ENCODE measurements around the gene TMEM37.

TMEM37 gene

DNA sequence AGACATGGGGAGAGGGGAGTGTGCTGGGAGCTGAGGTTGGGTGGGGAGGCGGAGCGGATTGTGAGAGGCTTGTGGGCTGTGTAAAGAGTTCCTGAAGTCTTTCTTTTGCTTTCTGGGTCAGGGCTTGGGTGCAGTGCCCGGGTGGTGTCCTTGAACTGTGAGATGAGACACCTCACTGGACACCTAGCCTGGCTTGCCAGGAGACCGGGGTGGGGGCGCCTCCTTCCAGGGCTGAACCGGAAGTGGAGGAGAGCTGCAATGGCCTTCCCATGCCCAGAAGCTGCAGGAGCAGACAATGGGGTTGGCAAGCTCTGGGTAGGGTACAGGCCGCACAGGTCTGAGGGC is 4.3 kb downstream of the TMEM37 start:
- FAIRE-seq (no peak), DNase-seq (ENCODE audit: insufficient read length) (no peak)
- TF ChIP-seq POLR2AphosphoS5 (IDR thresholded peaks at IDR 0.05; ENCODE audit: low read depth, low read length) (no peak), TAF1 (IDR thresholded peaks at IDR 0.05; ENCODE audit: borderline replicate concordance, low read depth, low read length) (no peak), POLR2A (IDR thresholded peaks at IDR 0.05; ENCODE audit: low read depth, low read length) (no peak)

DNA sequence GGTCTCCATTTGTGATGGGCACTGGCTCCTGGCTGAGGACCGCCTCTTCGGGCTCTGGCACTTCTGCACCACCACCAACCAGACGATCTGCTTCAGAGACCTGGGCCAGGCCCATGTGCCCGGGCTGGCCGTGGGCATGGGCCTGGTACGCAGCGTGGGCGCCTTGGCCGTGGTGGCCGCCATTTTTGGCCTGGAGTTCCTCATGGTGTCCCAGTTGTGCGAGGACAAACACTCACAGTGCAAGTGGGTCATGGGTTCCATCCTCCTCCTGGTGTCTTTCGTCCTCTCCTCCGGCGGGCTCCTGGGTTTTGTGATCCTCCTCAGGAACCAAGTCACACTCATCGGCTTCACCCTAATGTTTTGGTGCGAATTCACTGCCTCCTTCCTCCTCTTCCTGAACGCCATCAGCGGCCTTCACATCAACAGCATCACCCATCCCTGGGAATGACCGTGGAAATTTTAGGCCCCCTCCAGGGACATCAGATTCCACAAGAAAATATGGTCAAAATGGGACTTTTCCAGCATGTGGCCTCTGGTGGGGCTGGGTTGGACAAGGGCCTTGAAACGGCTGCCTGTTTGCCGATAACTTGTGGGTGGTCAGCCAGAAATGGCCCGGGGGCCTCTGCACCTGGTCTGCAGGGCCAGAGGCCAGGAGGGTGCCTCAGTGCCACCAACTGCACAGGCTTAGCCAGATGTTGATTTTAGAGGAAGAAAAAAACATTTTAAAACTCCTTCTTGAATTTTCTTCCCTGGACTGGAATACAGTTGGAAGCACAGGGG is 5.5 kb downstream of the TMEM37 start:
- DNase-seq (ENCODE audit: insufficient read length) (no peak), FAIRE-seq (no peak)

DNA sequence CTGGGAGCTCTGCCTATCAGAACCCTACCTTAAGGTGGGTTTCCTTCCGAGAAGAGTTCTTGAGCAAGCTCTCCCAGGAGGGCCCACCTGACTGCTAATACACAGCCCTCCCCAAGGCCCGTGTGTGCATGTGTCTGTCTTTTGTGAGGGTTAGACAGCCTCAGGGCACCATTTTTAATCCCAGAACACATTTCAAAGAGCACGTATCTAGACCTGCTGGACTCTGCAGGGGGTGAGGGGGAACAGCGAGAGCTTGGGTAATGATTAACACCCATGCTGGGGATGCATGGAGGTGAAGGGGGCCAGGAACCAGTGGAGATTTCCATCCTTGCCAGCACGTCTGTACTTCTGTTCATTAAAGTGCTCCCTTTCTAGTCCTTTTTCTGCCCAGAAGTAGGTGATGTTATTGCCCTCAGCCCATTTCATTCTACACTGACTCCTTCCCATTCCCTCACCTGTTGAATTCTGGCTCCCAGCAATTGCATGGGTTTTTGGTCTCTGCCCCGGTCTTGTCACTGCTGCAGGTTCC is 6.5 kb downstream of the TMEM37 start:
- DNase-seq (ENCODE audit: insufficient read length) (no peak), FAIRE-seq (no peak)
- TF ChIP-seq POLR2AphosphoS5 (IDR thresholded peaks at IDR 0.05; ENCODE audit: low read depth, low read length): no peak

More for the DNA sequence above, 5.5 kb downstream of the TMEM37 start:
- TF ChIP-seq POLR2AphosphoS5 (IDR thresholded peaks at IDR 0.05; ENCODE audit: low read depth, low read length) (no peak), POLR2A (IDR thresholded peaks at IDR 0.05; ENCODE audit: low read depth, low read length) (no peak), TAF1 (IDR thresholded peaks at IDR 0.05; ENCODE audit: borderline replicate concordance, low read depth, low read length) (no peak)

DNA sequence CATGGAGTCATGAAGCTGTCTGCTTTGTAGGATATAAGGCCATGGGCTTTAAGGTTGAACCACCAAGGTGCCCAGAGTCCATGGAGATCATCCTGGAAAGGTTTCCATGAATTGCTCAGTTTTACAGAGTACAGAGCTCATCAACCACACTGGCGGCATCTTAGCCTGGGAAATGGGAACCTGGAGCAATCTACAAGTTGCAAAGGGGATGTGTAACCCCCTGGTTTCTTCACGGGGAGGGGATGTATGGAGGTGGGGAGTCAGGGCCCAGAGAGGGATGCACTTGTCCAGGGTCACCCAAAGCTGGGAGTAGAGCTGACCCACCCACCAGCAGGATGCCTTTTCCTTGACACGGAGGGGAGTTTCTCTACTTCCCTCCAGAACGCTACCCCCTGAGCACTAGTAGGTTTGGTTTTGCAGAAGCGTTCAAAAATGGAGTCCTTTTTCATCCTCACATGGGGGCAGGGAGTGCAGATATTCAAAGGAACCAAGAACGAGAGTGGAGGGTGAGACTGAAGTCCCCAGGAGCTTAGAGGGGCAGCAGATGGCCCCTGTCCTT is 7.2 kb downstream of the TMEM37 start:
- FAIRE-seq (no peak), DNase-seq (ENCODE audit: insufficient read length) (no peak)
- TF ChIP-seq POLR2AphosphoS5 (IDR thresholded peaks at IDR 0.05; ENCODE audit: low read depth, low read length) (no peak), POLR2A (IDR thresholded peaks at IDR 0.05; ENCODE audit: low read depth, low read length) (no peak), TAF1 (IDR thresholded peaks at IDR 0.05; ENCODE audit: borderline replicate concordance, low read depth, low read length) (no peak)

DNA sequence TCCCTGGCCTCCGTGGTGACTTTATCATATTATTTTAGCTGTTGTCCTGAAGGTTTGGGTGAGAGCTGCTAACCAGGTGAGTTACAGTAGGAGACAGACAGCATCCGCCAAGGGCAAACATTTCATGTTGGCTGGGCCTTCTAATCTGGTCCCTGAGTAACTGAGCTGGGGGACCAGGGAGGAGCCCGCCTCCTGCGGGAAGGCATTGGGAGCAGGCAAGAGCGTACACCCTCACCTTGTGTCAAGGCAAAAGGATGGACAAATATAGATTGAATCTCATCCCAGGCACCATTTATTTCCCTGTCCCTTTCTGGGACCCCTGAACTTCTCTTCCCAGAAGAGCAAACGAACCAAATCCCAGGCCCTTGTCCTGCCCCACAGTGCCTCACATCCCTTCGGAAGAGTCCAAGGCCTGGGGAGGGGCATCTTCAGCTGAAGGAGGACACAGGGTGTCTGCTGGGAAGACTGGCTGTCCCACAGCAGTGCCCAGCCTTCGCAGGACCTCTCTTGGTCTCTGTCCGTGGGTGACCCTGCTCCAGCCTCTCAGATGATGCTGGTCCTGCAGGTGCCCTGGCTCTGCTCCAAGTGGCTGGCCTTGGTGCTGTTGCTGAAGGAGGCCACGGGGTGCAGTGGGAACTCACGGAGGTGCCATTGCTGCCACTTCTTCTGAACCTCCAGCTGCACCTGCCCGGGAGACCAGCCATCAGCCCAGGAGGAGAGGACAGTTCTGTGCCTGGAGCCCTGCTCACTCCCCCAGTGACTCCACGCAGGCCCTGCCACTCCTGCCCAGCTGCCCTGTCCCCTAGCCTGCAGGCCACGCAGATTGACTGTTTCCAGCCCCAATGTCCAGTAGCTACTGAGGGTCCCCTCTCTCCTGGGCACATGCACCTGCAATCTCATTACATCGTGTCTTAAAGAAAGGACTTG is 8.2 kb downstream of the TMEM37 start:
- no peak for DNase-seq (ENCODE audit: insufficient read length)
- no peak for FAIRE-seq
- no peak for TF ChIP-seq POLR2AphosphoS5 (IDR thresholded peaks at IDR 0.05; ENCODE audit: low read depth, low read length)
- TF ChIP-seq TAF1 (IDR thresholded peaks at IDR 0.05; ENCODE audit: borderline replicate concordance, low read depth, low read length): no peak
- TF ChIP-seq POLR2A (IDR thresholded peaks at IDR 0.05; ENCODE audit: low read depth, low read length): no peak

DNA sequence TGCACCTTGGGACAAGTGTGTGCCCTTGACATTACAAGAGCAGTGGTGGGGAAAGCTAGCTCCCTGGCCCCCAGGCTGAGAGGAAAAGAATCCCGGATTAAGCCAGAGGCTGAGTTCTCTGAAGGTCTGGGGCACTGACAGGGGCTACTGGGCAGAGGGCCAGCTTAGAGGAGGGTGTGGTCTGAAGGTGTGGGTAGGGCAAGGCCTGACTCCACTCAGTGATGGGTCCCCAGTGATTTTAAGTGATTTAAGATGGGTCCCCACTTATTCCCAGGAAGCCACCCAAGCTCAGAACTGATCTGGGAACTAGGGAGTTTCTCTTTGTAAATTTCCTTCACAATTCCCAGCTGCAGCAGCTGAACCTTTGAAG is 8.8 kb downstream of the TMEM37 start:
- FAIRE-seq: no peak
- TF ChIP-seq TAF1 (IDR thresholded peaks at IDR 0.05; ENCODE audit: borderline replicate concordance, low read depth, low read length) (no peak), POLR2A (IDR thresholded peaks at IDR 0.05; ENCODE audit: low read depth, low read length) (no peak), POLR2AphosphoS5 (IDR thresholded peaks at IDR 0.05; ENCODE audit: low read depth, low read length) (no peak)

DNA sequence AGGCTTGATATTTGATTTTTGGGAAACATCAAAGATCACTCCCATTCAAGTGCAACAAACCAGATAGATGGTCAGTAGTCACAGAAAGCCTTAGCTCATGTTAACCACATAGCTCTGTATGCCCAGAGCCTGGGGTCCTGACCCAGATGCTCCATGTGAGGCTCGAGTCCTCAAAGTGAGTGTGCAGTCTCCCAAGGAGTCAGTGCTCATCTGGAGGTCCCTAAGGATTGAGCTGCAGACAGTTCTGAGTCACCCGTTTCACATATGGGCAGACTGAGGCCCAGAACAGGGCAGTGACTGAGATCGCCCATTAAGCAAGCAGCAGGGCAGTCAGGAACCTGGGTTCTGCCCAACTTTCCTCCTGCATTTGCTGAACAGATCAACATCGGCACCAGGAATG is 9.2 kb downstream of the TMEM37 start:
- FAIRE-seq: no peak
- TF ChIP-seq POLR2A (IDR thresholded peaks at IDR 0.05; ENCODE audit: low read depth, low read length) (no peak), TAF1 (IDR thresholded peaks at IDR 0.05; ENCODE audit: borderline replicate concordance, low read depth, low read length) (no peak), POLR2AphosphoS5 (IDR thresholded peaks at IDR 0.05; ENCODE audit: low read depth, low read length) (no peak)
- DNase-seq (ENCODE audit: insufficient read length): no peak

More for the DNA sequence above, 8.8 kb downstream of the TMEM37 start:
- DNase-seq (ENCODE audit: insufficient read length): no peak

DNA sequence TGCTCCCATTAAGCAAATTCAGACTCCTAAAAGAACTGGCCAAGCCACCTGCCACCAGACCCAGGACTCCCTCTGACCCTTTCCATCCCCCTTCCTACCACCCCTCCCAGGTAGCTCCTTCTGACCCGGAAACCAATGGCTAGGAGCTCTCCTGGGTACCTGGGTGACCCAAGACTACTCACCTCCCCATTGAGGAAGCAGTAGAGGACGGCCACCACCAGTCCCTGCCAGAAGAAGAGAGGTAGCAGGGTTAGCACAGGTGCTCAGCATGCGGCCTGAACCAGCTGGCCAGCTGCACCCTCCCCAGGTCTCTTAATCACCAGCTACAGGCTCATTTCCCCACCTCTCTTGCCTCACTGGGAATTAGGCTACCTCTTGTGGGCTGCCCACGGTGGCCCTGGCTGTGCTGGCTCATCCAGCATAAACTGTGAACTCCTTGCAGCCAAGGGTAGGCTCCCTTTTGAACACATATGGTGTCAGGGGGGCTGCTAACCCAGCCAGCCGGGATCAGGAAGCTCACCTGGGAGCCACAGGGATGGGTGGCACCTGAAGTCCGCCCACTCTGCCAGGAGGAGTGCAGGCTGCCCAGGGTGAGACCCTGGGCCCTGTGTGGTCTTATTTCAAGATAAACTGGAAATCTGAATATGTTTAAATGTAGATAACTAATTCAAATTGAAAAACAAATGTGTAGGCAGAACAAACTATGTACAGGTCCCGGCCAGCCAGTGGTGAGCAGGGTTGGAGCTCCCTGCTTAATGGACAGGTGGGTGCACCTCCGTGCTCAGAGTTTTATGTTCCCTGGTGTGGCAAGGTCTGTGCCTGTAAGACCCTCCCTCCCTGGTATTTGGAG is 9.9 kb downstream of the TMEM37 start:
- no peak for TF ChIP-seq POLR2A (IDR thresholded peaks at IDR 0.05; ENCODE audit: low read depth, low read length)
- no peak for TF ChIP-seq TAF1 (IDR thresholded peaks at IDR 0.05; ENCODE audit: borderline replicate concordance, low read depth, low read length)
- no peak for TF ChIP-seq POLR2AphosphoS5 (IDR thresholded peaks at IDR 0.05; ENCODE audit: low read depth, low read length)
- DNase-seq (ENCODE audit: insufficient read length) (no peak), FAIRE-seq (no peak)

DNA sequence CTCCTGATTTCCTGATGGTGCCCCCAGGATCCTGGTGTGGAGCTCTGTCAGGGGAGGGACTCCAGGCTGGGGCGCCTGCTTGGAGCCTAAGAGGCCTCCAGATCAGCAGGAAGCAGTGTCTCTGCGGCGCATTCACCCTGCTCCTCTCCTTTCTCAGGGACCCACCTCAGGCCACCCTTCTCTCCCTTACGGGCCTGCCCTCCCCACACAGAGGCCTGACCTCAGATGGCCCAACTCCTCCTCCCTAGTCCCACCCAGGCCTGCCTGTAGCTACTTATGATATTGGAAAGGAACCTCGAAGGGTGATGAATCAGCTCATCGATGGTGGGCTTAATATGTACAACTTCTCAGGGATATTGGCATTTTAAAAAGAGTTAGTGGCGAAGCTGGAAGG is 10.6 kb downstream of the TMEM37 start:
- no peak for DNase-seq (ENCODE audit: insufficient read length)
- TF ChIP-seq POLR2A (IDR thresholded peaks at IDR 0.05; ENCODE audit: low read depth, low read length) (no peak), POLR2AphosphoS5 (IDR thresholded peaks at IDR 0.05; ENCODE audit: low read depth, low read length) (no peak), TAF1 (IDR thresholded peaks at IDR 0.05; ENCODE audit: borderline replicate concordance, low read depth, low read length) (no peak)
- no peak for FAIRE-seq

DNA sequence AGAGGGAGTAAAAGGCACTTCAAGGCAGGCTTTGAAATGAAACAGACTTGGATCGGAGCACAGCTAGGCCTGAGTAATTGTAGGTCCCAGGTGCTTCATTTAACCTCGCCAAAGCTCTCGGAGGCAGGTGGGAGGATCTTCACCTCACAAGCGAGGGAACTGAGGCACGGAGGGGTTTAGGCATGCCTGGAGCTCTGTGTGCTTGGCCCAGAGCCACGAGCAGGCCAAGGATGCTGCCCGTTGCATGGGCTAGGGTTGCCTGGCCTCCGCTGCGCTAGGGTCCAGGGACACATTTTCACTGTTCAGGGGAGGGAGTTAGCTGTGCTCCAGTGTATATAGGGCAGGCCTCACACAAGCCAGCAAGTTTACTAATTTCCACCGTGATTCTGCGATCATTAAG is 11.2 kb downstream of the TMEM37 start:
- FAIRE-seq: no peak
- DNase-seq (ENCODE audit: insufficient read length): no peak
- no peak for TF ChIP-seq POLR2AphosphoS5 (IDR thresholded peaks at IDR 0.05; ENCODE audit: low read depth, low read length)
- TF ChIP-seq TAF1 (IDR thresholded peaks at IDR 0.05; ENCODE audit: borderline replicate concordance, low read depth, low read length): no peak
- TF ChIP-seq POLR2A (IDR thresholded peaks at IDR 0.05; ENCODE audit: low read depth, low read length): no peak

DNA sequence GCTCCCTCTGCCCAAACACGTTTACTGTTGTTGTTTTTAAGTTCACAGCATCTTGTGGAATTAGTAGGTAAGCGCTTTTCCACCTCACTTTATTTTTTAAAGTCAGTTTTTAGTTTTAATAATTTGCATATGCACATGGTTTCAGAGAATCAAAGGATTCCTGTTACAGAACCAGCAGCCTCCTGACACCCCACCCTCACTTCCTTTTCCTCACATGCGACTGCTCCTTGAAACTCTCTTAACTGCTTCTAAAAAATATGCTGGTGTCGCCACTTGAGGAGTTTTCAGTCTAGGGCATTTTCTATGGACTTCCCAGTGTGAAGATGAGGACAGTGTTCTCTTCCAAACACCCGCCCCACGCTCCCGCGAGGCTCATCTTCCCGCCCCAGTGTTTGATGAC is 14.4 kb downstream of the TMEM37 start:
- FAIRE-seq: no peak
- no peak for TF ChIP-seq POLR2A (IDR thresholded peaks at IDR 0.05; ENCODE audit: low read depth, low read length)
- TF ChIP-seq POLR2AphosphoS5 (IDR thresholded peaks at IDR 0.05; ENCODE audit: low read depth, low read length): no peak
- no peak for TF ChIP-seq TAF1 (IDR thresholded peaks at IDR 0.05; ENCODE audit: borderline replicate concordance, low read depth, low read length)
- no peak for DNase-seq (ENCODE audit: insufficient read length)
